Upper lobe of left lung (tissue), 6 donors: ENCODE measurements around the gene PLCL2. TPM values are rescaled to one million over a fixed set of nuclear protein-coding genes. Genes with fewer than 3 reads are reported as not detected.

Source experiments
- ATAC-seq, 2 donors: fragments of 200-7000 bp; cut with Tn5 transposase; one replicate each; pipeline ENCODE4 v1.9.1; 2022; ENCODE audit warnings: mild to moderate bottlenecking in 2 of 2, moderate library complexity in 2 of 2; ENCODE audit not compliant: low FRiP score in 2 of 2
- DNase-seq, 2 donors: peaks; one replicate each; pipeline ENCODE4 v3.0.0-alpha.2; 2019 to 2020
- H3K27ac ChIP-seq, 4 donors: fragments of 200-600 bp; sonication (generic); one replicate each; pipeline ENCODE4 v1.5.1; 2016 to 2019
- H3K27me3 ChIP-seq, 4 donors: fragments of 200-600 bp; sonication (generic); one replicate each; pipeline ENCODE4 v1.5.1; 2017 to 2019
- H3K36me3 ChIP-seq, 4 donors: fragments of 200-600 bp; sonication (generic); one replicate each; pipeline ENCODE4 v1.5.1; 2016 to 2019
- H3K4me1 ChIP-seq, 4 donors: fragments of 200-600 bp; sonication (generic); one replicate each; pipeline ENCODE4 v1.5.1; 2018 to 2019
- H3K4me3 ChIP-seq, 4 donors: fragments of 200-600 bp; sonication (generic); one replicate each; pipeline ENCODE4 v1.5.1; 2017 to 2019; ENCODE audit warnings: mild to moderate bottlenecking in 2 of 4, moderate library complexity in 1 of 4
- H3K9me3 ChIP-seq, 4 donors: fragments of 200-600 bp; sonication (generic); one replicate each; pipeline ENCODE4 v1.5.1; 2018 to 2019
- EP300 ChIP-seq, 4 donors: sonication (generic); formaldehyde crosslinking; IDR thresholded peaks; one replicate each; pipeline ENCODE4 v1.5.1; 2017; ENCODE audit warnings: antibody characterized with exemption in 4 of 4, control low read depth in 2 of 4
- POLR2A ChIP-seq, 4 donors: fragments of 450-650 bp; IDR thresholded peaks; one replicate each; pipeline ENCODE4 v1.5.1; 2016 to 2017; ENCODE audit warnings: antibody characterized with exemption in 4 of 4, mild to moderate bottlenecking in 2 of 4
- POLR2AphosphoS5 ChIP-seq, 2 donors: sonication (generic); formaldehyde crosslinking; IDR thresholded peaks; one replicate each; pipeline ENCODE4 v1.5.1; 2017; ENCODE audit warnings: antibody characterized with exemption in 2 of 2
- WGBS, 2 donors: methylation state at CpG; one replicate each; pipeline ENCODE4 v1.1.5; 2017 to 2018; 5-methylcytosine and 5-hydroxymethylcytosine counted together
- total RNA-seq, 6 donors: library from RNA; depleted of rRNA in 4 of 6; stranded (reverse); fragments of >200 nt in 4 of 6; gene quantifications; one replicate each; pipeline versions ENCODE4 v1.1.0 to v1.2.1, GENCODE V29; 2016 to 2021
- TF ChIP-seq, protein P1 (sequence below), 6 experiments: fragments of 450-650 bp in 4 of 6; fragments of 200-600 bp in 2 of 6; sonication (generic) in 2 of 6; IDR thresholded peaks; one replicate each; pipeline ENCODE4 v1.5.1; 2016 to 2019; ENCODE audit warnings: antibody characterized with exemption in 6 of 6
- donor health status: DM: no; HTN: no; CAD: no; lungs with moderate emphysema.
- donor health status: DM: no; HTN: yes; CAD: no; lungs with severe emphysema.

PLCL2 gene
- 10 to 100 TPM in 4 of 6 donors, 1 to 10 TPM in 2; 6.5 to 15.8 (median 10.7) TPM for total RNA-seq

- 0 to 1% methylated on average over 16 to 72 of the region's 87 CpGs for WGBS, 2 donors
- H3K27ac ChIP-seq, result peak within 1 kb of the TSS; percentile 90 to 96 (median 92)
- TF ChIP-seq POLR2A (IDR thresholded peaks at IDR 0.05) (peak in 1 of 4 donors; percentile 17), EP300 (IDR thresholded peaks at IDR 0.05) (no peak)
- no peaks in the 10 kb centered on the region for H3K36me3 ChIP-seq
- ATAC-seq (peak; percentile 54 to 76), DNase-seq (peak; percentile 43 to 93)
- H3K4me3 ChIP-seq, result peak within 1 kb of the TSS; percentile 72 to 93 (median 86)
- no peaks in the 10 kb centered on the region for H3K27me3 ChIP-seq
- peaks cover 0 to 39% (median 21%) of the 10 kb centered on the region in 4 donors for H3K4me1 ChIP-seq
- H3K9me3 ChIP-seq, result no peaks in the 10 kb centered on the region
These were observed at the start of gene PLCL2 for GRCh38 chr3:16884748-16885592. Gene PLCL2 (plus strand): TSS chr3:16884955. CDS start chr3:16885040, 85 bp downstream.

GRCh38 chr3:16836505-16837237, 48.1 kb upstream of the PLCL2 start:
- H3K27me3 ChIP-seq, result no peaks in the 10 kb centered on the region
- DNase-seq (no peak), ATAC-seq (no peak)
- no peak overlapping the region for H3K4me3 ChIP-seq
- no peaks in the 10 kb centered on the region for H3K36me3 ChIP-seq
- WGBS, 2 donors, result 83 to 84% methylated on average over 4 of the region's 4 CpGs
- TF ChIP-seq, protein P1, sequence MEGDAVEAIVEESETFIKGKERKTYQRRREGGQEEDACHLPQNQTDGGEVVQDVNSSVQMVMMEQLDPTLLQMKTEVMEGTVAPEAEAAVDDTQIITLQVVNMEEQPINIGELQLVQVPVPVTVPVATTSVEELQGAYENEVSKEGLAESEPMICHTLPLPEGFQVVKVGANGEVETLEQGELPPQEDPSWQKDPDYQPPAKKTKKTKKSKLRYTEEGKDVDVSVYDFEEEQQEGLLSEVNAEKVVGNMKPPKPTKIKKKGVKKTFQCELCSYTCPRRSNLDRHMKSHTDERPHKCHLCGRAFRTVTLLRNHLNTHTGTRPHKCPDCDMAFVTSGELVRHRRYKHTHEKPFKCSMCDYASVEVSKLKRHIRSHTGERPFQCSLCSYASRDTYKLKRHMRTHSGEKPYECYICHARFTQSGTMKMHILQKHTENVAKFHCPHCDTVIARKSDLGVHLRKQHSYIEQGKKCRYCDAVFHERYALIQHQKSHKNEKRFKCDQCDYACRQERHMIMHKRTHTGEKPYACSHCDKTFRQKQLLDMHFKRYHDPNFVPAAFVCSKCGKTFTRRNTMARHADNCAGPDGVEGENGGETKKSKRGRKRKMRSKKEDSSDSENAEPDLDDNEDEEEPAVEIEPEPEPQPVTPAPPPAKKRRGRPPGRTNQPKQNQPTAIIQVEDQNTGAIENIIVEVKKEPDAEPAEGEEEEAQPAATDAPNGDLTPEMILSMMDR (IDR thresholded peaks at IDR 0.05), result no peak
- no peak for TF ChIP-seq POLR2A (IDR thresholded peaks at IDR 0.05)
- no peak for TF ChIP-seq POLR2AphosphoS5 (IDR thresholded peaks at IDR 0.05)
- TF ChIP-seq EP300 (IDR thresholded peaks at IDR 0.05), result no peak
- H3K4me1 ChIP-seq, result peaks cover 0 to 4% (median 3%) of the 10 kb centered on the region in 4 donors
- H3K27ac ChIP-seq, result no peak overlapping the region
- H3K9me3 ChIP-seq, result no peaks in the 10 kb centered on the region

- no peak for DNase-seq
- 83 to 95% methylated on average over 7 of the region's 7 CpGs for WGBS, 2 donors
- Histone ChIP-seq H3K27ac (no peak overlapping the region), H3K36me3 (no peaks in the 10 kb centered on the region), H3K4me1 (peaks cover 8 to 12% (median 11%) of the 10 kb centered on the region in 4 donors), H3K9me3 (no peaks in the 10 kb centered on the region), H3K4me3 (no peak overlapping the region), H3K27me3 (no peaks in the 10 kb centered on the region)
- TF ChIP-seq POLR2AphosphoS5 (IDR thresholded peaks at IDR 0.05) (no peak), POLR2A (IDR thresholded peaks at IDR 0.05) (no peak), EP300 (IDR thresholded peaks at IDR 0.05) (no peak)
- TF ChIP-seq, protein P1 (IDR thresholded peaks at IDR 0.05), result no peak
- ATAC-seq, result no peak
These were observed 47.2 kb upstream of the PLCL2 start for GRCh38 chr3:16837602-16838001.

DNA sequence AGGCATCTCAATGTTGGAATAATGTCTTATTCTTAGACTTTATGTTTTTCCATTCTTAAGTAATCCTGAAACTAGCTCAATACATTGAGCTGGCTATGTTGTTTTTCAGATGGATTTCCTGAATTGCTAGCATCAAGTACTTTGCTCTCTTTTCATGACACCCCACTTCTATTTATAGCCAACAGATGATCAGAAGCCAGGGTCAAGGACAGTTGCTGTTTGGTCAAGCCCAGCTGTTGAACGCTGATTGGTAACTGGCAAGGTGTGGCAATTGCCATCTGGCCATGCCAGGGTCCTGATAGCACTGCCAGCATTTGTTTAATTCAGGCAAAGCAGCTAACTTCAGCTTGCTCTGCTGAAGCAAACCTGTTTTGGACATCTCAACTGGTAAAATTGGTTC, 46.2 kb upstream of the PLCL2 start:
- Histone ChIP-seq H3K36me3 (no peaks in the 10 kb centered on the region), H3K4me1 (peaks cover 15 to 20% (median 19%) of the 10 kb centered on the region in 4 donors), H3K27me3 (no peaks in the 10 kb centered on the region), H3K4me3 (no peak overlapping the region), H3K27ac (no peak overlapping the region), H3K9me3 (no peaks in the 10 kb centered on the region)
- no peak for ATAC-seq
- 57 to 75% methylated on average over 1 of the region's 1 CpG for WGBS, 2 donors
- TF ChIP-seq, protein P1 (IDR thresholded peaks at IDR 0.05), result no peak
- TF ChIP-seq POLR2A (IDR thresholded peaks at IDR 0.05) (no peak), EP300 (IDR thresholded peaks at IDR 0.05) (no peak), POLR2AphosphoS5 (IDR thresholded peaks at IDR 0.05) (no peak)
- DNase-seq, result no peak
